GM21786 (cell line): Measurements from ENCODE around the gene PF4V1.

Source experiments
- ATAC-seq: cut with Tn5 transposase; IDR thresholded peaks from one replicate; pipeline ENCODE4 v1.9.1; 2021; ENCODE audit not compliant: unreplicated experiment

The PF4V1 gene

GRCh38 chr4:73902038-73902637, 49.0 kb downstream of the PF4V1 start:
- no peak for ATAC-seq

GRCh38 chr4:73902817-73903547, 49.9 kb downstream of the PF4V1 start:
- ATAC-seq, result no peak
